Stimulated activated CD8-positive, alpha-beta memory T cell treated with anti-CD3 and anti-CD28 coated beads, Interleukin-15, amount 100 ng/mL, for 1 hour (primary cell): ENCODE results near the gene TEK.
"Not testable (repeated sequence)": the region's sequence is repeated elsewhere in the genome, so short reads cannot be mapped to it uniquely, and the experiment has no call there.

Experiments
- DNase-seq: peaks from one replicate; pipeline ENCODE4 v3.0.0-alpha.2; 2020; ENCODE audit warnings: low read depth

The TEK gene

DNA sequence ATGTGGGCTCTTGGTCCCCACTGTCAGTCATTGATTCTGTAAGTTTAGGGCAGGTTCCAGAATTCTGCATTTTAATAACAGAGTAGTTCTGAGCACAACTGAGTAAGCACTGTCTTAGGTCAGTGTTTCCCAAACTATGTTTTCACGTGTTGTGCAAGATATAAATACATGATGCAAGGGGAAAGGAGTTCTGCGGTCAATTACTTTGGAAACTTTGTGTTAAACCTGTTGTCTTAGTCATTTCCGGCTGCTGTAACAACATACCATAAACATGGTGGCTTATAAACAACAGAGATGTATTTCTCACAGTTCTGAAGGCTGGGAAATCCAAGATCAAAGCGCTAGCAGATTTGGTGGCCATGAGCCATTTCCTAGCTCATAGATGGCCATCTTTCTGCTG, 118.2 kb downstream of the TEK start:
- DNase-seq: no peak

- DNase-seq: not testable (repeated sequence)
These were observed 130.6 kb downstream of the TEK start for GRCh38 chr9:27239648-27240047.

- no peak for DNase-seq
These were observed 138.7 kb downstream of the TEK start for GRCh38 chr9:27247756-27248155.

DNA sequence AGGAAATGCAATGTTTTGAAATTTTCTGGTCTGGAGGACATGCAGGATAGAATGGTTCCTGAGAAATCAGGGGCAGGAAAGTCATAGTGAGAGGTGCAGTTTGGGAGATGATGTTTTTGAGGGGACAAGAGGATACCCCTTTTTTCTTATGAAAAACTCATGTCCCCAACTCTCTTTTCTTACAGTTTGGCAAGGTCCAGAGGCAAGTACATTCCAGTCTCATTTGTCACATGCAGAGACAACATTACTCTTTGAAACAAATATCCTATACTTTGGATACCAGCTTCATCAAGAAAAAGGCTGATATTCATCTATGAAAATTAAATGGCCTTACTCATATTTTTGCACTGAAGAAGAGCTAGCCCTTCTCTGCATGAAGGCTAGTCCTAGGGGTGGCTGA, 139.7 kb downstream of the TEK start:
- no peak for DNase-seq

GRCh38 chr9:27258662-27259061, 149.6 kb downstream of the TEK start:
- DNase-seq: no peak

GRCh38 chr9:27260789-27261516, 151.9 kb downstream of the TEK start:
- DNase-seq: no peak

DNA sequence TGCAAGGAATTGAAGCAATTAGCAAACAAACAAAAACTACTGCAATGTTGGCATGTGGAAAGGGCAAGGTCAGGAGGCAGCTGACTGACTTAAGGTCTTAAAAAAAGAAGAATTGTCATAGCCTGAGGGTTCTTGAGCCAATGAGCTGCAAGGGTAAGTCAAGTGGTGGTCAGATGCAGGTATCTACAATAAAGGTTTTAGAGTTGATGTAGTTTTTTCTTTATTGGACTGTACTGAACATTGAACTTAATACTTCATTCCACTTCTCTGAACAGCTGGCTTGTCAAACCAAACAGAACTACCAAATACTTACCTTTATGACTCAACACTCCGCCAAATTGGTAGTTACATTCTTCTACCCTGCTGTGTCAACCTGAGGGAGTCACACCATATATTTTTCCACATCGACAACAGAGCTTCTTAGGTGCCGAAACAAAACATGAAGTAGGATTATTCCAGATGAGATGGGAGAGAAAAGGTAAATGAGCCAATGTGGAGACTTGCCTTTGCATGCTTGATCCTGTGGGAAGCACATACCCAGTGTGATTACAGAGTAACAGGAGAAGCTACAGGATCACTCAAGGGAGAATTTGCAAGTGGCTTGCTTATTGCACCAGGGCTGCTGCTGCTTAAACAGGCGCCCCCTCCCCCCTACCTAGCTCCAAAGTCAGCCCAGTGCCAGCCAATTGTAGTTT, 152.6 kb downstream of the TEK start:
- no peak for DNase-seq

- DNase-seq: no peak
These were observed 163.1 kb downstream of the TEK start for GRCh38 chr9:27272103-27272502.

DNA sequence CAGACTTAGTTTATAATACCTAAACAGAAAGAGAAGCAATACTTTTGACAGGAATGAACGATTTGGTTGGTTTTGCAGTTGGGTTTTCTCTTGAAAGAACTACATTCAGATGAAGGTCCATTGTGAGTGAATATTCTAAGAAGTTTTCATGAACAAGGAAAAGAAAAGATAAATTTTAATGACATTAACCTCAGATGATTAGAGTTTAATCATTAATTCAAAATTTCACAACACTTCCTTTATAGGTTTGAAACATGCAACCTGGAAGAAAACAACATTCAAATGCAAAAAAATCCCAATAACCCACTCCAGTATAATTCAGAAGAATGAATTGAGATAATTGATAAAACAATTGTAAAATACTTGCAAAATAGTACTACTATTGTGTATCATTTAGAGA, 164.2 kb downstream of the TEK start:
- no peak for DNase-seq

- no peak for DNase-seq
These were observed 167.4 kb downstream of the TEK start for GRCh38 chr9:27276193-27277030.

DNA sequence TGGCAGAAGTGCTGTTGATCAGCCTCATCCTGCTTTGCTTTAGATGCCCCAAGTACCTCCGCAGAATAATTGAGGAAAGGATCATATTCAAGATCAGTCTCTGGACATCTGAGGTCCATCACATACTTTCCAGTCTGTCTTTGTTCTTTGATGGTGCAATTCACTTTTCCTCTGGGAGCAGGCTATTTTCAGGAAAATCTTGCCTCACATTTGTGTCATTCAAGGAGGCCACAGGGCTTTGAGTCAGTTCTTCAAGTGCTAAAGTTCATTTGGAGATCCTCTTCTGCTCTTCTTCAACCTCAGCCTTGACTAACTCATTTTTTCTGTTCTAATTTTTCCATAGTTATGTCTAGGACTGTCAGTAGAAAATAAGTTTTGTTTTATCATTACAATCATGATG, 169.3 kb downstream of the TEK start:
- DNase-seq: no peak

- DNase-seq: no peak
These were observed 170.6 kb downstream of the TEK start for GRCh38 chr9:27279611-27280010.
